ENCODE data around the gene LDB3. TPM values are rescaled to one million over a fixed set of nuclear protein-coding genes. Genes with fewer than 3 reads are reported as not detected.
A peak's percentile ranks its signal among the peaks of the same experiment; 100 is the strongest.

The LDB3 gene
- total and polyA plus RNA-seq, 7 experiments from 2014 or later, result 0.13 to 0.32 TPM; not detected in 5

GRCh38 chr10:86755740-86756510, 87.6 kb downstream of the LDB3 start:
- POLR2A ChIA-PET, result interaction anchor here (1.1 to 2.8 kb wide), 2 partner anchors 14 to 44 kb away, joined by 4 to 10 read pairs; no protein-coding TSS in a partner anchor
- H3K27ac Mint-ChIP-seq, result peak overlapping the region in 4 of 9 donors; percentile 31 to 71 (median 50)
- peak overlapping the region; percentile 50 for H3K27ac ChIP-seq (ENCODE audit: low read depth, low read length)
- peaks cover 0 to 2% (median 0%) of the 10 kb centered on the region in 5 donors for H3K36me3 Mint-ChIP-seq
- peaks cover 0 to 6% of the 10 kb centered on the region in 2 donors for H3K27me3 ChIP-seq (ENCODE audit: control insufficient read depth in 2 of 2, insufficient read depth in 2 of 2, low read length in 2 of 2)
- DNase-seq (peak; percentile 68 to 95 (median 82)), ATAC-seq (peak; percentile 97)
- peaks cover 24 to 52% (median 31%) of the 10 kb centered on the region in 5 donors for H3K27me3 Mint-ChIP-seq
- H3K4me1 ChIP-seq (ENCODE audit: control insufficient read depth in 2 of 2, insufficient read depth in 2 of 2, low read length in 2 of 2), result peaks cover 9 to 11% of the 10 kb centered on the region in 2 donors
- intact Hi-C loops (cut with micrococcal nuclease), result loop anchor here (1.0 to 5.0 kb wide), 8 partner anchors 45 to 355 kb away; partner anchors contain the start of genes GLUD1 (in 1 of the 2), SHLD2 (in 1 of the 2) and WAPL (in 1 of the 2)
- peak overlapping the region; percentile 78 to 95 (median 86) for H3K4me3 Mint-ChIP-seq
- CTCF ChIA-PET, result no interaction called here
- no peaks in the 10 kb centered on the region for H3K9me3 ChIP-seq (ENCODE audit: control insufficient read depth in 2 of 3, low read length in 3 of 3)
- H3K4me1 Mint-ChIP-seq, result peaks cover 13 to 47% (median 36%) of the 10 kb centered on the region in 7 donors
- no peaks in the 10 kb centered on the region for H3K36me3 ChIP-seq (ENCODE audit: control insufficient read depth in 2 of 3, insufficient read depth in 3 of 3, low read length in 3 of 3)
- H3K9me3 Mint-ChIP-seq, result peaks cover 0 to 2% (median 0%) of the 10 kb centered on the region in 11 donors
- H3K4me3 ChIP-seq (ENCODE audit: low read length), result peak overlapping the region; percentile 73

- H3K27ac ChIP-seq (ENCODE audit: low read depth, low read length), result peak within 1 kb of the TSS; percentile 50
Observed at GRCh38 chr10:86756511-86757112, 88.3 kb downstream of the LDB3 start, which contains the start of gene BMPR1A. Gene BMPR1A, plus strand, starts transcription at chr10:86756619. Its CDS starts 119,400 bp downstream, at chr10:86876019.

GRCh38 chr10:86757113-86757972, 89.0 kb downstream of the LDB3 start:
- H3K4me3 ChIP-seq (ENCODE audit: low read length), result peak overlapping the region; percentile 45
- peaks cover 0 to 2% (median 0%) of the 10 kb centered on the region in 5 donors for H3K36me3 Mint-ChIP-seq
- no peaks in the 10 kb centered on the region for H3K36me3 ChIP-seq (ENCODE audit: control insufficient read depth in 2 of 3, insufficient read depth in 3 of 3, low read length in 3 of 3)
- intact Hi-C loops (cut with micrococcal nuclease), result loop anchor here (1.0 to 5.0 kb wide), 7 partner anchors 140 to 357 kb away; partner anchors contain the start of genes SHLD2 (in 2 of the 2), GLUD1 (in 1 of the 2) and WAPL (in 1 of the 2)
- POLR2A ChIA-PET, result interaction anchor here (0.6 to 2.8 kb wide), 3 partner anchors 13 to 217 kb away, joined by 3 to 10 read pairs (median 4); no protein-coding TSS in a partner anchor
- H3K4me3 Mint-ChIP-seq, result peak overlapping the region; percentile 76 to 95 (median 90)
- peaks cover 13 to 51% (median 37%) of the 10 kb centered on the region in 7 donors for H3K4me1 Mint-ChIP-seq
- H3K4me1 ChIP-seq (ENCODE audit: control insufficient read depth in 2 of 2, insufficient read depth in 2 of 2, low read length in 2 of 2), result peaks cover 9 to 11% of the 10 kb centered on the region in 2 donors
- H3K27ac Mint-ChIP-seq, result peak overlapping the region; percentile 49 to 90 (median 76)
- H3K27me3 Mint-ChIP-seq, result peaks cover 30 to 62% (median 41%) of the 10 kb centered on the region in 5 donors
- peaks cover 0 to 2% (median 0%) of the 10 kb centered on the region in 11 donors for H3K9me3 Mint-ChIP-seq
- H3K27ac ChIP-seq (ENCODE audit: low read depth, low read length), result peak overlapping the region; percentile 37
- ATAC-seq, result no peak
- CTCF ChIA-PET, result no interaction called here
- DNase-seq, result peak in 6 of 9 donors; percentile 2 to 22 (median 7)
- peaks cover 0 to 9% of the 10 kb centered on the region in 2 donors for H3K27me3 ChIP-seq (ENCODE audit: control insufficient read depth in 2 of 2, insufficient read depth in 2 of 2, low read length in 2 of 2)
- no peaks in the 10 kb centered on the region for H3K9me3 ChIP-seq (ENCODE audit: control insufficient read depth in 2 of 3, low read length in 3 of 3)

More at GRCh38 chr10:86756511-86757112, 88.3 kb downstream of the LDB3 start, which contains the start of gene BMPR1A:
- ChIA-PET CTCF (no interaction called here), POLR2A (interaction anchor here (2.8 kb wide), 1 partner anchor 45 kb away, joined by 10 read pairs; no protein-coding TSS in a partner anchor)
- Mint-ChIP-seq H3K36me3 (peaks cover 0 to 2% (median 0%) of the 10 kb centered on the region in 5 donors), H3K27me3 (peaks cover 30 to 58% (median 37%) of the 10 kb centered on the region in 5 donors), H3K9me3 (peaks cover 0 to 2% (median 0%) of the 10 kb centered on the region in 11 donors), H3K4me3 (peak within 1 kb of the TSS; percentile 80 to 95 (median 90)), H3K27ac (peak within 1 kb of the TSS; percentile 49 to 90 (median 76)), H3K4me1 (peaks cover 13 to 54% (median 37%) of the 10 kb centered on the region in 7 donors)
- Histone ChIP-seq H3K4me1 (ENCODE audit: control insufficient read depth in 2 of 2, insufficient read depth in 2 of 2, low read length in 2 of 2) (peaks cover 9 to 11% of the 10 kb centered on the region in 2 donors), H3K36me3 (ENCODE audit: control insufficient read depth in 2 of 3, insufficient read depth in 3 of 3, low read length in 3 of 3) (no peaks in the 10 kb centered on the region), H3K27me3 (ENCODE audit: control insufficient read depth in 2 of 2, insufficient read depth in 2 of 2, low read length in 2 of 2) (peaks cover 0 to 6% of the 10 kb centered on the region in 2 donors), H3K4me3 (ENCODE audit: low read length) (peak within 1 kb of the TSS; percentile 73), H3K9me3 (ENCODE audit: control insufficient read depth in 2 of 3, low read length in 3 of 3) (no peaks in the 10 kb centered on the region)
- ATAC-seq (peak; percentile 1), DNase-seq (peak in 1 of 9 donors; percentile 38)
- intact Hi-C loops (cut with micrococcal nuclease), result loop anchor here (1.0 to 5.0 kb wide), 8 partner anchors 45 to 356 kb away; partner anchors contain the start of genes SHLD2 (in 2 of the 2), GLUD1 (in 1 of the 2) and WAPL (in 1 of the 2)

DNA sequence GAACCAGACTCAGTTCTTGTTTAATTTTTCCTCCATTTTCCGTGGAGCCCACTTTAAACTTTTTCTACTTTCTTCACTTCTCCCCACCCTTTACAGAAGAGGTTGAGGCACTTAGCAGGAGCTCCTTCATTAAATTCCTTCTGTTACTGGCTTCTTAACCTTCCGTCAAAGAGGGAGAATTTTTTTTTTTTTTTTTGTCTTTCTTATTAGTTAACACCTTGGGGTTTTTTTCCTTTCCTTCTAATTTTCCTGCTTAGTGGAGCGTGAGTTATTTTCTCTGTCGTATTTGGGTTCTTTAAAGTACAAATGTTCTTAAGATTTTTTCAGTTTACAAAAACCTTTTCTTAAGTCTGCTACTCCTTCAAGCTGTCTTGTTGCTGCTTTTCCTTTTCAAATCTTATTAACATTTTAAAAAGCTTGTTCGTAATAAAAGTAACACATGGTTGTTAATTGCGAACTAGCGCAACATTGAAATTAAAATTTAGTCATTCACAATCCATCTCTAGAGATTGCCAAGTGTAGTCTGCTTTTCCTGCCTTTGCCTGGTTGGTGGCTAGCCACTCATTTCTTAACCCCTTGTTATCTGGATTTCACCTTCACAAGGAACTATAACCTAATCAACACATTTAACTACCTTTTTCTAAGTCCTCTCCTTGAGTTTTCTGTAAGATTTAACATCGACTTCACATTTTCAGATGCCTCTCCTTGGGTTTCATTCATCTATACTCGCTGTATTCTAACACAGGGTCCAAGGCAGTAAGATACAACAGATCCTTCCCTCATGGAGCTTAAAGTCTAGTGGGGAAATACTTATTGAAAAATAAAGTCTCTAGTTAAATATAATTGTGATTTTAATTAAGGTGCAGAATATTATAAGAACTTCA, 90.1 kb downstream of the LDB3 start:
- ATAC-seq (no peak), DNase-seq (no peak)
- intact Hi-C loops (cut with micrococcal nuclease), result loop anchor here (5.0 kb wide), 4 partner anchors 139 to 356 kb away; partner anchors contain the start of gene WAPL (in 1 of the 2)
- POLR2A ChIA-PET, result interaction anchor here (0.6 to 1.0 kb wide), 3 partner anchors 12 to 218 kb away, joined by 3 to 4 read pairs (median 3); no protein-coding TSS in a partner anchor
- H3K27me3 ChIP-seq (ENCODE audit: control insufficient read depth in 2 of 2, insufficient read depth in 2 of 2, low read length in 2 of 2), result peaks cover 0 to 9% of the 10 kb centered on the region in 2 donors
- Mint-ChIP-seq H3K27me3 (peaks cover 30 to 64% (median 41%) of the 10 kb centered on the region in 5 donors), H3K36me3 (peaks cover 0 to 2% (median 0%) of the 10 kb centered on the region in 5 donors), H3K4me1 (peaks cover 13 to 47% (median 36%) of the 10 kb centered on the region in 7 donors), H3K4me3 (peak overlapping the region; percentile 41 to 95 (median 88)), H3K9me3 (peaks cover 0 to 2% (median 0%) of the 10 kb centered on the region in 11 donors), H3K27ac (peak overlapping the region in 2 of 9 donors; percentile 48 to 71)
- no peak overlapping the region for H3K4me3 ChIP-seq (ENCODE audit: low read length)
- no peak overlapping the region for H3K27ac ChIP-seq (ENCODE audit: low read depth, low read length)
- H3K36me3 ChIP-seq (ENCODE audit: control insufficient read depth in 2 of 3, insufficient read depth in 3 of 3, low read length in 3 of 3), result no peaks in the 10 kb centered on the region
- CTCF ChIA-PET, result interaction anchor here (0.6 kb wide), 1 partner anchor 177 kb away, joined by 3 read pairs; no protein-coding TSS in a partner anchor
- no peaks in the 10 kb centered on the region for H3K9me3 ChIP-seq (ENCODE audit: control insufficient read depth in 2 of 3, low read length in 3 of 3)
- peaks cover 9 to 11% of the 10 kb centered on the region in 2 donors for H3K4me1 ChIP-seq (ENCODE audit: control insufficient read depth in 2 of 2, insufficient read depth in 2 of 2, low read length in 2 of 2)

- peaks cover 0 to 9% of the 10 kb centered on the region in 2 donors for H3K27me3 ChIP-seq (ENCODE audit: control insufficient read depth in 2 of 2, insufficient read depth in 2 of 2, low read length in 2 of 2)
- ChIA-PET CTCF (no interaction called here), POLR2A (no interaction called here)
- no peaks in the 10 kb centered on the region for H3K9me3 ChIP-seq (ENCODE audit: control insufficient read depth in 2 of 3, low read length in 3 of 3)
- H3K27ac ChIP-seq (ENCODE audit: low read depth, low read length), result no peak overlapping the region
- Mint-ChIP-seq H3K27me3 (peaks cover 30 to 59% (median 41%) of the 10 kb centered on the region in 5 donors), H3K4me1 (peaks cover 13 to 47% (median 36%) of the 10 kb centered on the region in 7 donors), H3K27ac (peak overlapping the region in 1 of 9 donors; percentile 2), H3K4me3 (peak overlapping the region in 8 of 10 donors; percentile 7 to 90 (median 52)), H3K9me3 (peaks cover 0 to 2% (median 0%) of the 10 kb centered on the region in 11 donors), H3K36me3 (peaks cover 0 to 2% (median 0%) of the 10 kb centered on the region in 5 donors)
- peaks cover 9 to 11% of the 10 kb centered on the region in 2 donors for H3K4me1 ChIP-seq (ENCODE audit: control insufficient read depth in 2 of 2, insufficient read depth in 2 of 2, low read length in 2 of 2)
- no peak for DNase-seq
- no peak for ATAC-seq
- intact Hi-C loops (cut with micrococcal nuclease), result loop anchor here (5.0 kb wide), 4 partner anchors 138 to 357 kb away; partner anchors contain the start of gene WAPL (in 1 of the 2)
- H3K36me3 ChIP-seq (ENCODE audit: control insufficient read depth in 2 of 3, insufficient read depth in 3 of 3, low read length in 3 of 3), result no peaks in the 10 kb centered on the region
- no peak overlapping the region for H3K4me3 ChIP-seq (ENCODE audit: low read length)
Observed at GRCh38 chr10:86759073-86759672, 90.9 kb downstream of the LDB3 start.
